ENCODE results near the gene FBXL20.

Gene FBXL20

GRCh38 chr17:39212841-39213480, 188.5 kb downstream of the FBXL20 start:
- peak overlapping the region; percentile 80 to 93 for H3K27ac ChIP-seq
- no peaks in the 10 kb centered on the region for H3K27me3 ChIP-seq
- peaks cover 0 to 83% (median 62%) of the 10 kb centered on the region in 4 donors for H3K4me1 ChIP-seq
- H3K9me3 ChIP-seq, result no peaks in the 10 kb centered on the region
- H3K4me3 ChIP-seq, result no peak overlapping the region
- DNase-seq, result peak in 1 of 2 donors; percentile 82
- intact Hi-C loops (cut with DNase I; ENCODE audit: low total_unique reads), result no loop called here
- H3K36me3 ChIP-seq, result peaks cover 0 to 60% (median 23%) of the 10 kb centered on the region in 3 donors
- no peak for TF ChIP-seq CTCF (IDR thresholded peaks at IDR 0.05)

DNA sequence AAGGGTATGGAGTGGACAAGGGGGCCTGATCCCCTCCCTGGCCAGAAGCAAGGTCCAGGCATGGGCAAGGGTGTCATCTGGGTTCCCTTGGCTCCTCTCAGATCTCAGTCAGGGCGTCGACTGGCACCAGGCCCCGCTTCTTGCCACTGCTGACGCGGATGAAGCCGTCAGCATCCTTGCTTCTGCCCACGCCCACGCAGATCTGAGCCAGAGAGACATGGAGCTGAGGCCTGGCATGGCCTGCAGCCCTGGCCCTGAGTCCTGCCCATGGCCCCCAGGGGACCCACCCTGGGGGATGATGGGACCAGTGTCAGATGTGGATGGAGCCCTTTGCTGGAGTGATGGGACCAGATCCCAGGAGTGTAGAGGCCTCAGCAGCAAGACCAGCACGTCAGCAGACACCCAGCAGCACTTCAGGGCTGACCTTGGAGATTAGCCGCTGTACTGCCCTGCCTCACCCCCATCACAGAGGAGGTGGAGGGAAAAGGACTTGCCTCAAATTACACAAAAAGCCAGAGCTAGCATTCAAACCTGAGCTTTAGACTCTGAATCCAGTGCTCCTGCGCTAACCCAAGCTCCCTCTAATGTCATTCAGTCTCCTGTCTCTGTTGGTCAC, 189.1 kb downstream of the FBXL20 start:
- Histone ChIP-seq H3K36me3 (peaks cover 0 to 54% (median 16%) of the 10 kb centered on the region in 3 donors), H3K4me3 (no peak overlapping the region), H3K4me1 (peaks cover 0 to 83% (median 63%) of the 10 kb centered on the region in 4 donors), H3K9me3 (no peaks in the 10 kb centered on the region), H3K27ac (peak overlapping the region; percentile 80 to 93), H3K27me3 (no peaks in the 10 kb centered on the region)
- intact Hi-C loops (cut with DNase I; ENCODE audit: low total_unique reads), result no loop called here
- TF ChIP-seq CTCF (IDR thresholded peaks at IDR 0.05), result no peak
- DNase-seq, result peak; percentile 49 to 94

GRCh38 chr17:39210093-39210434, 191.4 kb downstream of the FBXL20 start:
- Histone ChIP-seq H3K27ac (peak overlapping the region; percentile 80 to 93), H3K4me1 (peaks cover 0 to 75% (median 62%) of the 10 kb centered on the region in 4 donors), H3K4me3 (peak overlapping the region; percentile 41 to 50), H3K36me3 (peaks cover 1 to 34% (median 2%) of the 10 kb centered on the region in 3 donors), H3K27me3 (no peaks in the 10 kb centered on the region), H3K9me3 (no peaks in the 10 kb centered on the region)
- DNase-seq, result no peak
- intact Hi-C loops (cut with DNase I; ENCODE audit: low total_unique reads), result no loop called here
- no peak for TF ChIP-seq CTCF (IDR thresholded peaks at IDR 0.05)

DNA sequence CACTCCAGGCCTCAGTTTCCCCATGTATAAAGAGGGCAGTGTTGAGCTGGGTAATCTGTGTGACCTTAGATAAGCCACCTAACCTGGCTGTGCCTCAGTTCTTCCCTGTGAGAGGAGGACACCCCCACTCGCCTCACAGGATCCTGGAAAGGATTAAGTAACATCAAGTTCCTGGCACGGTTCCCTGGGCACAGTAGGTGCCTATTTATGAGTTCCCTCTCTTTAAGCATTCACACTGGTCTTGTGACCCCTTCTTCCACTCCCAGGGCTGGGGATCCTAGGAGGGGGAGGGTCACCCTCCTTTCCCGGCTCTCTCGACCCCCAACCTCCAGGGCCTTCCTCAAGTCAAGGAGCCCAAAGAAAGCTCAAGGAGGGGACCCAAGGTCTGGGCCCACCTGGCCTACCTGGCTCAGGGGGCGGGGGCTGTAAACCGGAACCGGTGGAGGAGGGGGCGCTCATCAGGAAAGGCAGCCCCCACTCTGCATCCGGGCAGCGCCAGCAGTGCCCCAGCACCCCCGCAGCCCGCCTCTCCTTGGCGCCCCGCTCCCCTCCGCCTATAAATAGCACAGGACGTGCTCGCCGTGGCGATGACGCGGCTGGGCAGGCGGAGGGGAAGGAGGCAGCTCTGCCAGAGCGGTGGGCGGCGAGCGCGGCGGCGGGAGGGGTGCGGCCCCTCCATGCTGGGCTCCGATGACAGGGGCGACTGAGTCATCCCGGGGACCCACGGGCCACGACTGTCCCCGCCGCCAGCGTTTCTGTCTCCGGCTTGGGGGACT, 191.9 kb downstream of the FBXL20 start:
- peaks cover 7 to 34% (median 8%) of the 10 kb centered on the region in 3 donors for H3K36me3 ChIP-seq
- DNase-seq, result peak; percentile 91 to 96
- H3K4me1 ChIP-seq, result peaks cover 0 to 74% (median 61%) of the 10 kb centered on the region in 4 donors
- intact Hi-C loops (cut with DNase I; ENCODE audit: low total_unique reads), result loop anchor here (5.0 kb wide), 1 partner anchor 33 kb away; no protein-coding TSS in a partner anchor
- peak overlapping the region; percentile 80 to 93 for H3K27ac ChIP-seq
- TF ChIP-seq CTCF (IDR thresholded peaks at IDR 0.05), result no peak
- no peaks in the 10 kb centered on the region for H3K9me3 ChIP-seq
- no peaks in the 10 kb centered on the region for H3K27me3 ChIP-seq
- peak overlapping the region; percentile 41 to 50 for H3K4me3 ChIP-seq

- DNase-seq, result peak in 1 of 2 donors; percentile 49
- intact Hi-C loops (cut with DNase I; ENCODE audit: low total_unique reads), result loop anchor here (5.0 kb wide), 1 partner anchor 33 kb away; no protein-coding TSS in a partner anchor
Measured at GRCh38 chr17:39208893-39209292, 192.5 kb downstream of the FBXL20 start.

More at GRCh38 chr17:39208893-39209292, 192.5 kb downstream of the FBXL20 start:
- no peak for TF ChIP-seq CTCF (IDR thresholded peaks at IDR 0.05)
- Histone ChIP-seq H3K27me3 (no peaks in the 10 kb centered on the region), H3K36me3 (peaks cover 13 to 34% (median 14%) of the 10 kb centered on the region in 3 donors), H3K4me1 (peaks cover 0 to 70% (median 58%) of the 10 kb centered on the region in 4 donors), H3K27ac (peak overlapping the region; percentile 80 to 93), H3K4me3 (peak overlapping the region in 1 of 2 donors; percentile 41), H3K9me3 (no peaks in the 10 kb centered on the region)
